ENCODE measurements around the gene SLC7A6OS. TPM values are rescaled to one million over a fixed set of nuclear protein-coding genes. Genes with fewer than 3 reads are reported as not detected.

The SLC7A6OS gene
- total RNA-seq, 1 experiment from 2014 or later: 24.5 TPM

GRCh38 chr16:68292425-68292824 is 18.3 kb downstream of the SLC7A6OS start:
- Histone ChIP-seq H2BK12ac (ENCODE audit: insufficient read length, low read depth, low read length) (no peak overlapping the region), H4K8ac (replicated peaks; ENCODE audit: insufficient read length, low read depth, low read length) (no peak overlapping the region), H3K79me1 (ENCODE audit: insufficient read depth, low read depth, low read length, poor library complexity, severe bottlenecking) (no peaks in the 10 kb centered on the region), H3K9ac (ENCODE audit: extremely low read depth, insufficient read length, low read length) (no peak overlapping the region), H3K4me2 (ENCODE audit: insufficient read depth, insufficient read length, low read length) (no peak overlapping the region), H3K23ac (ENCODE audit: insufficient read length, low read depth, low read length) (no peak overlapping the region), H3K4ac (ENCODE audit: low read depth, low read length) (no peak overlapping the region), H2BK120ac (ENCODE audit: low read depth, low read length, poor library complexity, severe bottlenecking) (no peak overlapping the region), H2AFZ (ENCODE audit: low read length) (no peak overlapping the region), H3T11ph (ENCODE audit: low read length) (no peak overlapping the region), H4K20me1 (ENCODE audit: control insufficient read depth, insufficient read depth, insufficient read length) (peaks cover 2% of the 10 kb centered on the region), H3K79me2 (ENCODE audit: insufficient read depth, low read length) (0 out of 2 replicates have a peak, but pooled peaks cover 2% of the 10 kb centered on the region), H3K9me3 (ENCODE audit: control insufficient read depth, low read depth, low read length) (peaks cover 5% of the 10 kb centered on the region), H3K18ac (ENCODE audit: insufficient read length, low read depth, low read length) (no peak overlapping the region), H2BK5ac (ENCODE audit: insufficient read length, low read length) (no peak overlapping the region), H3K23me2 (ENCODE audit: insufficient read length, low read depth, low read length, poor library complexity, severe bottlenecking) (no peaks in the 10 kb centered on the region), H3K14ac (ENCODE audit: insufficient read depth, low read length) (no peak overlapping the region), H3K27ac (ENCODE audit: insufficient read length, low read depth, low read length) (no peak overlapping the region), H2BK20ac (ENCODE audit: low read depth, low read length, poor library complexity, severe bottlenecking) (no peak overlapping the region), H3K27me3 (ENCODE audit: insufficient read depth, low read length) (no peaks in the 10 kb centered on the region), H3K56ac (ENCODE audit: insufficient read length, low read depth, low read length) (no peak overlapping the region), H3K4me1 (ENCODE audit: insufficient read depth, low read length) (no peaks in the 10 kb centered on the region), H4K91ac (ENCODE audit: insufficient read length, low read depth, low read length) (no peak overlapping the region), H4K5ac (ENCODE audit: insufficient read length, low read depth, low read length) (no peak overlapping the region), H2AK5ac (ENCODE audit: insufficient read length, low read length) (no peak overlapping the region), H2BK15ac (ENCODE audit: low read depth, low read length) (no peak overlapping the region)
- H3K9me3 Mint-ChIP-seq: no peaks in the 10 kb centered on the region
- peaks cover 21 to 54% (median 22%) of the 10 kb centered on the region in 3 experiments; a peak in 6 of 7 replicates for H3K36me3 Mint-ChIP-seq (ENCODE audit: insufficient read depth in 1 of 3, low read depth in 3 of 3)
- no peak overlapping the region for H3K27ac Mint-ChIP-seq
- no peak for TF ChIP-seq CTCF (conservative IDR thresholded peaks at IDR 0.05)
- H3K27me3 Mint-ChIP-seq (ENCODE audit: low read depth): no peaks in the 10 kb centered on the region; the same call in 1 of the 2 replicates
- peaks cover 4 to 10% of the 10 kb centered on the region in 2 experiments; a peak in 3 of 4 replicates for H3K4me1 Mint-ChIP-seq
- no peak overlapping the region for H3K4me3 Mint-ChIP-seq
- no CpG with 5 or more reads among the region's 5 CpGs for WGBS (ENCODE audit: extremely low coverage, insufficient read length, low lambda C conversion rate)
- DNase-seq: no peak
